Stomach (tissue), 4 donors: ENCODE data around the gene TRHDE.

Experiments
- CTCF ChIP-seq, 7 experiments: fragments of 450-650 bp in 4 of 7; fragments of 200-600 bp in 3 of 7; sonication (generic) in 3 of 7; IDR thresholded peaks; one replicate each; pipeline ENCODE4 v1.5.1; 2016 to 2019; ENCODE audit warnings: antibody characterized with exemption in 7 of 7, control low read depth in 2 of 7, mild to moderate bottlenecking in 1 of 7
- EP300 ChIP-seq: sonication (generic); formaldehyde crosslinking; IDR thresholded peaks from one replicate; pipeline ENCODE4 v1.6.1; 2017; ENCODE audit warnings: antibody characterized with exemption
- POLR2A ChIP-seq, 4 donors: fragments of 450-650 bp; IDR thresholded peaks; one replicate each; pipeline ENCODE4 v1.6.1; 2016; ENCODE audit warnings: antibody characterized with exemption in 4 of 4, control low read depth in 2 of 4, mild to moderate bottlenecking in 1 of 4, moderate library complexity in 1 of 4

GRCh38 chr12:72522411-72522810, 250.2 kb downstream of the TRHDE start:
- TF ChIP-seq CTCF (IDR thresholded peaks at IDR 0.05) (no peak), EP300 (no peak), POLR2A (IDR thresholded peaks at IDR 0.05) (no peak)
